Astrocyte (in vitro differentiated cells and primary cell): ENCODE measurements around the gene PTPN1. TPM values are rescaled to one million over a fixed set of nuclear protein-coding genes. Genes with fewer than 3 reads are reported as not detected.

Experiments
- DNase-seq: peaks from one replicate; pipeline ENCODE4 v3.0.0-alpha.2; 2010; ENCODE audit warnings: low read depth
- FAIRE-seq: peaks from 2 replicates; lab custom pipeline; 2011; peaks lifted over from hg19 to GRCh38; lab: Jason Lieb, UNC
- H2AFZ ChIP-seq: 2 replicates; pipeline ENCODE4 v1.6.0; 2012; ENCODE audit warnings: low read depth, low read length, inconsistent platforms
- H3K27ac ChIP-seq: 2 replicates; pipeline ENCODE4 v1.5.1; 2011; ENCODE audit warnings: low read depth, low read length, inconsistent platforms
- H3K27me3 ChIP-seq: 2 replicates; pipeline ENCODE4 v1.6.0; 2011; ENCODE audit warnings: low read length, inconsistent platforms; ENCODE audit not compliant: insufficient read depth
- H3K36me3 ChIP-seq: 2 replicates; pipeline ENCODE4 v1.5.1; 2011; ENCODE audit warnings: low read length, inconsistent platforms; ENCODE audit not compliant: insufficient read depth
- H3K4me1 ChIP-seq: 2 replicates; pipeline ENCODE4 v1.5.1; 2011; ENCODE audit warnings: low read length, inconsistent platforms; ENCODE audit not compliant: insufficient read depth
- H3K4me2 ChIP-seq: 2 replicates; pipeline ENCODE4 v1.6.0; 2012; ENCODE audit warnings: low read length, inconsistent platforms
- H3K4me3 ChIP-seq: 2 replicates; pipeline ENCODE4 v1.5.1; 2011; ENCODE audit warnings: low read depth, mild to moderate bottlenecking, low read length, inconsistent platforms; ENCODE audit not compliant: insufficient read depth
- H3K79me2 ChIP-seq: 2 replicates; pipeline ENCODE4 v1.6.0; 2012; ENCODE audit warnings: mild to moderate bottlenecking, low read length, inconsistent platforms; ENCODE audit not compliant: insufficient read depth
- H3K9ac ChIP-seq: 2 replicates; pipeline ENCODE4 v1.6.0; 2012; ENCODE audit warnings: mild to moderate bottlenecking, low read length, inconsistent platforms
- H3K9me3 ChIP-seq: 2 replicates; pipeline ENCODE4 v1.5.1; 2012; ENCODE audit warnings: low read depth, mild to moderate bottlenecking, low read length, inconsistent platforms; ENCODE audit not compliant: insufficient read depth
- H4K20me1 ChIP-seq: 2 replicates; pipeline ENCODE4 v1.6.0; 2012; ENCODE audit warnings: low read length, inconsistent platforms; ENCODE audit not compliant: insufficient read depth
- H3K27ac Mint-ChIP-seq: one replicate; pipeline ENCODE4 v1.8.0; 2021; ENCODE audit warnings: mild to moderate bottlenecking, mixed read lengths; ENCODE audit not compliant: unreplicated experiment
- H3K27me3 Mint-ChIP-seq: one replicate; pipeline ENCODE4 v1.8.0; 2021; ENCODE audit warnings: low read depth, mixed read lengths; ENCODE audit not compliant: unreplicated experiment
- H3K36me3 Mint-ChIP-seq: one replicate; pipeline ENCODE4 v1.8.0; 2021; ENCODE audit warnings: low read depth, mixed read lengths; ENCODE audit not compliant: unreplicated experiment
- H3K4me1 Mint-ChIP-seq: one replicate; pipeline ENCODE4 v1.8.0; 2021; ENCODE audit warnings: low read depth, mixed read lengths; ENCODE audit not compliant: unreplicated experiment
- H3K4me3 Mint-ChIP-seq: one replicate; pipeline ENCODE4 v1.8.0; 2021; ENCODE audit warnings: mild to moderate bottlenecking, moderate library complexity, mixed read lengths; ENCODE audit not compliant: unreplicated experiment
- H3K9me3 Mint-ChIP-seq: one replicate; pipeline ENCODE4 v1.8.0; 2021; ENCODE audit warnings: mild to moderate bottlenecking, mixed read lengths; ENCODE audit not compliant: unreplicated experiment
- CTCF ChIP-seq: IDR thresholded peaks from 2 replicates; pipeline ENCODE4 v1.5.1; 2011; ENCODE audit warnings: low read depth, mild to moderate bottlenecking, inconsistent platforms, low read length, moderate library complexity; ENCODE audit not compliant: insufficient read depth
- EZH2 ChIP-seq: IDR thresholded peaks from 2 replicates; pipeline ENCODE4 v1.6.1; 2012; ENCODE audit warnings: mild to moderate bottlenecking, low read length, inconsistent platforms; ENCODE audit not compliant: insufficient read depth
- total RNA-seq: library from RNA; stranded (reverse); gene quantifications from 2 replicates; pipeline ENCODE4 v1.2.1, GENCODE V29; 2021

Gene PTPN1
- total RNA-seq, 1 donor from 2014 or later = 64.9 TPM

- Histone ChIP-seq H3K9ac (no peak overlapping the region), H3K9me3 (no peaks in the 10 kb centered on the region), H3K79me2 (peaks cover 88% of the 10 kb centered on the region), H3K27me3 (no peaks in the 10 kb centered on the region), H3K4me3 (no peak overlapping the region), H3K4me1 (peaks cover 28% of the 10 kb centered on the region), H2AFZ (no peak overlapping the region), H3K27ac (no peak overlapping the region), H3K4me2 (no peak overlapping the region), H4K20me1 (peaks cover 33% of the 10 kb centered on the region), H3K36me3 (no peaks in the 10 kb centered on the region)
- peaks cover 62% of the 10 kb centered on the region for H3K4me1 Mint-ChIP-seq
- TF ChIP-seq CTCF = no peak
- no peak for TF ChIP-seq EZH2
- no peaks in the 10 kb centered on the region for H3K27me3 Mint-ChIP-seq
- DNase-seq (peak; percentile 69), FAIRE-seq (no peak)
- no peak overlapping the region for H3K4me3 Mint-ChIP-seq
- peaks cover 14% of the 10 kb centered on the region for H3K36me3 Mint-ChIP-seq
- H3K27ac Mint-ChIP-seq = peak overlapping the region; percentile 36
- no peaks in the 10 kb centered on the region for H3K9me3 Mint-ChIP-seq
Observed at GRCh38 chr20:50545126-50545525, 34.9 kb downstream of the PTPN1 start.

GRCh38 chr20:50546729-50547314 is 36.6 kb downstream of the PTPN1 start:
- Mint-ChIP-seq H3K27ac (no peak overlapping the region), H3K27me3 (no peaks in the 10 kb centered on the region), H3K9me3 (no peaks in the 10 kb centered on the region), H3K36me3 (peaks cover 12% of the 10 kb centered on the region), H3K4me1 (peaks cover 62% of the 10 kb centered on the region), H3K4me3 (no peak overlapping the region)
- no peak for TF ChIP-seq CTCF
- no peak for TF ChIP-seq EZH2
- FAIRE-seq = no peak
- H3K9ac ChIP-seq = no peak overlapping the region
- no peak overlapping the region for H3K4me3 ChIP-seq
- no peak overlapping the region for H3K27ac ChIP-seq
- H3K36me3 ChIP-seq = no peaks in the 10 kb centered on the region
- H2AFZ ChIP-seq = no peak overlapping the region
- DNase-seq = no peak
- peaks cover 44% of the 10 kb centered on the region for H4K20me1 ChIP-seq
- no peaks in the 10 kb centered on the region for H3K27me3 ChIP-seq
- no peaks in the 10 kb centered on the region for H3K9me3 ChIP-seq
- no peak overlapping the region for H3K4me2 ChIP-seq
- H3K4me1 ChIP-seq = peaks cover 16% of the 10 kb centered on the region
- H3K79me2 ChIP-seq = peaks cover 95% of the 10 kb centered on the region

GRCh38 chr20:50547964-50548363 is 37.8 kb downstream of the PTPN1 start:
- H3K36me3 ChIP-seq = no peaks in the 10 kb centered on the region
- H3K9me3 ChIP-seq = no peaks in the 10 kb centered on the region
- no peak overlapping the region for H3K9ac ChIP-seq
- H2AFZ ChIP-seq = no peak overlapping the region
- Mint-ChIP-seq H3K36me3 (peaks cover 12% of the 10 kb centered on the region), H3K4me1 (peaks cover 56% of the 10 kb centered on the region), H3K9me3 (no peaks in the 10 kb centered on the region), H3K4me3 (no peak overlapping the region), H3K27me3 (no peaks in the 10 kb centered on the region), H3K27ac (no peak overlapping the region)
- H3K4me3 ChIP-seq = no peak overlapping the region
- H3K4me1 ChIP-seq = peaks cover 11% of the 10 kb centered on the region
- no peaks in the 10 kb centered on the region for H3K27me3 ChIP-seq
- no peak for DNase-seq
- no peak for FAIRE-seq
- TF ChIP-seq CTCF (no peak), EZH2 (no peak)
- H3K27ac ChIP-seq = no peak overlapping the region
- no peak overlapping the region for H3K4me2 ChIP-seq
- peaks cover 47% of the 10 kb centered on the region for H4K20me1 ChIP-seq
- peaks cover 95% of the 10 kb centered on the region for H3K79me2 ChIP-seq
